Astrocyte of the cerebellum (primary cell): Measurements from ENCODE around the gene ARHGAP26.

Experiments
- DNase-seq: peaks from one replicate; pipeline ENCODE4 v3.0.0-alpha.2; 2011; ENCODE audit warnings: low read depth
- H3K4me3 ChIP-seq: 2 replicates; pipeline ENCODE4 v1.5.1; 2011; ENCODE audit warnings: mild to moderate bottlenecking, low read depth, low read length, moderate library complexity
- CTCF ChIP-seq: IDR thresholded peaks from 2 replicates; pipeline ENCODE4 v1.5.1; 2012; ENCODE audit warnings: low read length, low read depth, moderate library complexity, mild to moderate bottlenecking; ENCODE audit errors: missing control alignments
- in situ Hi-C: cut with HindIII; loops from 2 replicates; pipeline ENCODE4 v1.10.0; 2017; ENCODE audit warnings: low sequenced_read_pairs

ARHGAP26 gene

DNA sequence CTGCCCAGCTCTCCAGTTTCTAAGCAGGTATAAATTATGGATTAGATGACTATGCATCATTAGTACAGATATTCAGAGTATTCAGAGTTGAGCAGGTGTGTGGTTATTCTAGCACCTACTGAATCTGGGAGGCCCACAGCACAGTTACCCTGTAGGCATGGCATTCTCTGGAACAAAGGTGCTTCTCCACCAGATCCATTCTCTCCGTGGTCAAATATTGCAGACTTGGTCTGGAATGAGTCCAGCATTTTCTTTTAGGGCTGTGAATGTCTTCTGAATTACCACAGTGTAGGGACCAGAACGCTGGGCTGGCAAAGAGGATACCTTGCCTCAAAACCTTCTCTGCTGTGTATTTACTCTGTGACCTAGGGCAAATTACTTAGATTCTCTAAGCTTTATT is 116.8 kb downstream of the ARHGAP26 start:
- H3K4me3 ChIP-seq = no peak overlapping the region
- in situ Hi-C loops = loop anchor here (25.0 kb wide), 1 partner anchor 275 kb away; no protein-coding TSS in a partner anchor
- no peak for TF ChIP-seq CTCF
- DNase-seq = no peak

GRCh38 chr5:142888469-142889085 is 118.4 kb downstream of the ARHGAP26 start:
- in situ Hi-C loops = loop anchor here (25.0 kb wide), 1 partner anchor 276 kb away; no protein-coding TSS in a partner anchor
- DNase-seq = no peak
- no peak overlapping the region for H3K4me3 ChIP-seq
- TF ChIP-seq CTCF = peak; percentile 61

DNA sequence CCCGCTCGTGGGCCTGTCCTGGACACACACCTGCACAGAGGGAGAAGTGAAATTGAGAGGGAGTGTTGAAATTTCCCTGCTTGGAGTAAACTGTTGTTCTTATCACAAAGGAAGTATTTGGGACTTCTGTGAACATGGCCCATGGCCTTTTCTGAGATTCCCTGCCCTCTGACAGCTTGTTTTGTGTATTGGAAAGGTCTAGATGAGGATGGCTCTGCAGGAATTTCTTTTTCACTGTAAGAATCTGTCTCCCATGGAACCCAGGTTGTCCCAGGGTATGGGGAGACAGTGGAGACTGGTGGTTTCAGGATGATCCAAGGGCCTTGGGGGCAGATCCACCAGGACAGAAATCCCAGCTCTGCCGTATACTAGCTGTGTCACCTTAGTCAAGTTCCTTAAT is 121.8 kb downstream of the ARHGAP26 start:
- in situ Hi-C loops = loop anchor here (25.0 kb wide), 1 partner anchor 280 kb away; no protein-coding TSS in a partner anchor
- TF ChIP-seq CTCF = no peak
- no peak for DNase-seq

GRCh38 chr5:142894315-142894714 is 124.1 kb downstream of the ARHGAP26 start:
- no peak for TF ChIP-seq CTCF
- in situ Hi-C loops = loop anchor here (25.0 kb wide), 1 partner anchor 282 kb away; no protein-coding TSS in a partner anchor
- no peak overlapping the region for H3K4me3 ChIP-seq
- no peak for DNase-seq

More for the DNA sequence above, 121.8 kb downstream of the ARHGAP26 start:
- H3K4me3 ChIP-seq = no peak overlapping the region

- TF ChIP-seq CTCF = no peak
- in situ Hi-C loops = loop anchor here (25.0 kb wide), 1 partner anchor 282 kb away; no protein-coding TSS in a partner anchor
- peak; percentile 62 for DNase-seq
- no peak overlapping the region for H3K4me3 ChIP-seq
Observed at GRCh38 chr5:142894749-142895148, 124.6 kb downstream of the ARHGAP26 start.

DNA sequence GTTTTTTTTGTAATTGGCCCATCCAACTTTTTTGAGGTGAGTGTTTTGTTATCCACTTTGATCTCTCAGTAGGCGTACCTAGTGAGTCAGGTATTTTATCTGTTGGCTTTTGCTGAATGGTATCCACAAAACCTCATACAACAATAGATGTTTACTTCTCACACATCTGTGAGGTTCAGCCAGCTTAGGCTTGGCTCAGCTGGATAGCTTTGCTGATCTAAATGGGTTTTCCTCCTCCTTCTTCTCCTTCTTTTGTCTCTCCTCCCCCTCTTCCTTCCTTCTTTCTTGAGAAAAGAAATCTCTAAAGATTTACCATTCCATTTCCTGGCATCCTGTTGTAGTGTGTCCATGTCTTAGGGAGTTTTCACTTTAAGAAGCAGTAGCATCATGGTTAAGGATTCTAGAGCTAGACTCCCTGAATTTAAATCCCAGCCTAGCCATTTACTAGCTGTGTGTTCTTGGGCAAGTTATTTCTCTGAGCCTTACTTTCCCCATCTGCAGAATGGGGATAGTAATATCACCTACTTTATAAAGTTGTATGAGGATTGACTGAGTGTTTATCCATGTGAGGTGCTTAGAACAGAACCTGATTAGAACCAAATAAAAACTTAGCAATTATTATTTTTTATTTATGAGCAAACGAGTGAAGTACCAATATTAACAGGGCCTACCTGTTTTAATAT is 126.3 kb downstream of the ARHGAP26 start:
- in situ Hi-C loops = loop anchor here (25.0 kb wide), 1 partner anchor 284 kb away; no protein-coding TSS in a partner anchor
- TF ChIP-seq CTCF = no peak
- no peak overlapping the region for H3K4me3 ChIP-seq
- no peak for DNase-seq
